Measurements from ENCODE around the gene CDH4. TPM values are rescaled to one million over a fixed set of nuclear protein-coding genes. Genes with fewer than 3 reads are reported as not detected.

Gene CDH4
- total RNA-seq, 1 donor from 2014 or later: 3.2 TPM

- Histone ChIP-seq H3K4me3 (ENCODE audit: insufficient read depth, low read depth, low read length) (no peak overlapping the region), H3K79me2 (ENCODE audit: insufficient read depth, low read length) (no peaks in the 10 kb centered on the region), H3K27me3 (ENCODE audit: insufficient read depth, low read length) (no peaks in the 10 kb centered on the region), H3K36me3 (ENCODE audit: insufficient read depth, low read length) (no peaks in the 10 kb centered on the region), H3K4me2 (ENCODE audit: low read length) (no peak overlapping the region), H3K27ac (ENCODE audit: low read depth, low read length) (no peak overlapping the region), H2AFZ (ENCODE audit: low read depth, low read length) (no peak overlapping the region), H3K4me1 (ENCODE audit: insufficient read depth, low read length) (no peaks in the 10 kb centered on the region), H4K20me1 (ENCODE audit: insufficient read depth, low read length) (no peaks in the 10 kb centered on the region), H3K9me3 (ENCODE audit: insufficient read depth, low read depth, low read length) (no peaks in the 10 kb centered on the region), H3K9ac (ENCODE audit: low read length) (no peak overlapping the region)
- no peak overlapping the region for H3K27ac Mint-ChIP-seq (ENCODE audit: unreplicated experiment)
- FAIRE-seq (no peak), DNase-seq (ENCODE audit: low read depth) (no peak)
- no peaks in the 10 kb centered on the region for H3K36me3 Mint-ChIP-seq (ENCODE audit: low read depth, unreplicated experiment)
- no peaks in the 10 kb centered on the region for H3K9me3 Mint-ChIP-seq (ENCODE audit: unreplicated experiment)
- H3K27me3 Mint-ChIP-seq (ENCODE audit: low read depth, unreplicated experiment): peaks cover 45% of the 10 kb centered on the region
- H3K4me1 Mint-ChIP-seq (ENCODE audit: low read depth, unreplicated experiment): peaks cover 10% of the 10 kb centered on the region
- no peak overlapping the region for H3K4me3 Mint-ChIP-seq (ENCODE audit: unreplicated experiment)
- no peak for TF ChIP-seq CTCF (IDR thresholded peaks at IDR 0.05; ENCODE audit: insufficient read depth, low read depth, low read length)
- TF ChIP-seq EZH2 (IDR thresholded peaks at IDR 0.05; ENCODE audit: insufficient read depth, low read length): no peak
These were observed 509.5 kb downstream of the CDH4 start for GRCh38 chr20:61761453-61762166.

- peaks cover 10% of the 10 kb centered on the region for H3K4me1 Mint-ChIP-seq (ENCODE audit: low read depth, unreplicated experiment)
- no peaks in the 10 kb centered on the region for H3K36me3 ChIP-seq (ENCODE audit: insufficient read depth, low read length)
These were observed 510.2 kb downstream of the CDH4 start for GRCh38 chr20:61762167-61762710.

More at GRCh38 chr20:61762167-61762710, 510.2 kb downstream of the CDH4 start:
- Mint-ChIP-seq H3K27me3 (ENCODE audit: low read depth, unreplicated experiment) (peaks cover 48% of the 10 kb centered on the region), H3K27ac (ENCODE audit: unreplicated experiment) (no peak overlapping the region), H3K9me3 (ENCODE audit: unreplicated experiment) (no peaks in the 10 kb centered on the region), H3K36me3 (ENCODE audit: low read depth, unreplicated experiment) (no peaks in the 10 kb centered on the region), H3K4me3 (ENCODE audit: unreplicated experiment) (no peak overlapping the region)
- FAIRE-seq (no peak), DNase-seq (ENCODE audit: low read depth) (no peak)
- no peak for TF ChIP-seq CTCF (IDR thresholded peaks at IDR 0.05; ENCODE audit: insufficient read depth, low read depth, low read length)
- TF ChIP-seq EZH2 (IDR thresholded peaks at IDR 0.05; ENCODE audit: insufficient read depth, low read length): no peak
- H3K27ac ChIP-seq (ENCODE audit: low read depth, low read length): no peak overlapping the region
- H3K4me3 ChIP-seq (ENCODE audit: insufficient read depth, low read depth, low read length): no peak overlapping the region
- H4K20me1 ChIP-seq (ENCODE audit: insufficient read depth, low read length): no peaks in the 10 kb centered on the region
- no peaks in the 10 kb centered on the region for H3K9me3 ChIP-seq (ENCODE audit: insufficient read depth, low read depth, low read length)
- no peak overlapping the region for H3K9ac ChIP-seq (ENCODE audit: low read length)
- H3K27me3 ChIP-seq (ENCODE audit: insufficient read depth, low read length): no peaks in the 10 kb centered on the region
- no peak overlapping the region for H2AFZ ChIP-seq (ENCODE audit: low read depth, low read length)
- no peaks in the 10 kb centered on the region for H3K79me2 ChIP-seq (ENCODE audit: insufficient read depth, low read length)
- no peak overlapping the region for H3K4me2 ChIP-seq (ENCODE audit: low read length)
- H3K4me1 ChIP-seq (ENCODE audit: insufficient read depth, low read length): no peaks in the 10 kb centered on the region

All from astrocyte (in vitro differentiated cells and primary cell).